Measurements from ENCODE around the gene CELF4. TPM values are rescaled to one million over a fixed set of nuclear protein-coding genes. Genes with fewer than 3 reads are reported as not detected.

Gene CELF4
- total and polyA plus RNA-seq, 2 of the 4 experiments (the other 2 are of a cell fraction) = not detected

- dilution Hi-C loops (cut with HindIII; ENCODE audit: low sequenced_read_pairs, unreplicated experiment) (no loop called here), in situ Hi-C loops (cut with MboI; ENCODE audit: low sequenced_read_pairs) (no loop called here), intact Hi-C loops (cut with micrococcal nuclease) (no loop called here)
- Histone ChIP-seq H2BK120ac (ENCODE audit: low read depth, low read length) (no peak overlapping the region), H3K4ac (ENCODE audit: low read depth, low read length) (no peak overlapping the region), H4K8ac (ENCODE audit: low read depth in 2 of 2, low read length in 2 of 2) (no peak overlapping the region), H3K4me3 (ENCODE audit: insufficient read depth, low read depth, low read length) (no peak overlapping the region), H3K14ac (replicated peaks; ENCODE audit: low read depth, low read length) (no peak overlapping the region), H3K18ac (ENCODE audit: low read depth, low read length) (no peak overlapping the region), H2AK9ac (replicated peaks; ENCODE audit: low read depth, low read length, poor library complexity) (no peak overlapping the region), H3K4me2 (ENCODE audit: low read depth, low read length) (no peak overlapping the region), H3K36me3 (ENCODE audit: control insufficient read depth, insufficient read depth, low read length) (no peaks in the 10 kb centered on the region), H3K9ac (ENCODE audit: low read depth, low read length) (no peak overlapping the region), H3K23ac (ENCODE audit: low read depth, low read length) (no peak overlapping the region), H3K27me3 (ENCODE audit: control insufficient read depth, insufficient read depth, low read length) (peaks cover 8% of the 10 kb centered on the region), H2BK15ac (ENCODE audit: low read depth, low read length) (no peak overlapping the region), H2BK20ac (ENCODE audit: low read depth, low read length) (no peak overlapping the region), H3K56ac (ENCODE audit: extremely low read depth, insufficient read depth, low read length) (no peak overlapping the region), H2AK5ac (ENCODE audit: low read depth, low read length) (no peak overlapping the region), H4K5ac (ENCODE audit: low read depth, low read length) (no peak overlapping the region), H3K9me1 (ENCODE audit: insufficient read depth, low read length) (no peaks in the 10 kb centered on the region), H3K79me1 (ENCODE audit: low read depth in 1 of 2, low read length in 2 of 2) (no peaks in the 10 kb centered on the region), H3K9me3 (ENCODE audit: control insufficient read depth, insufficient read depth, low read length) (no peaks in the 10 kb centered on the region), H3K4me1 (ENCODE audit: control insufficient read depth, insufficient read depth, low read length) (no peaks in the 10 kb centered on the region), H4K91ac (ENCODE audit: insufficient read depth, low read depth, low read length) (no peak overlapping the region), H2AFZ (replicated peaks; ENCODE audit: low read length, poor library complexity) (no peak overlapping the region), H4K20me1 (ENCODE audit: insufficient read depth, low read length) (no peaks in the 10 kb centered on the region), H2BK5ac (ENCODE audit: low read depth, low read length, poor library complexity, severe bottlenecking) (no peak overlapping the region), H3K27ac (ENCODE audit: insufficient read depth, low read length) (no peak overlapping the region)
- POLR2A ChIA-PET (ENCODE audit: unreplicated experiment) = no interaction called here
- ATAC-seq (ENCODE audit: low read depth) = no peak
- DNase-seq = no peak
- CTCF ChIA-PET = no interaction called here
- no CpG with 5 or more reads among the region's 6 CpGs for WGBS, 2 experiments (ENCODE audit: extremely low coverage in 2 of 2, insufficient read length in 1 of 2)
- TF ChIP-seq BHLHE40 (IDR thresholded peaks at IDR 0.05; ENCODE audit: low read depth, low read length) (no peak), CHD1 (IDR thresholded peaks at IDR 0.05; ENCODE audit: low read depth, low read length) (no peak), MXI1 (IDR thresholded peaks at IDR 0.05; ENCODE audit: borderline replicate concordance, low read depth, low read length) (no peak), POLR2A (IDR thresholded peaks at IDR 0.05; ENCODE audit: low read depth, low read length) (no peak), MAFK (IDR thresholded peaks at IDR 0.05; ENCODE audit: low read depth, low read length) (no peak), FOS (IDR thresholded peaks at IDR 0.05; ENCODE audit: low read depth, low read length) (no peak), NFE2L2 (IDR thresholded peaks at IDR 0.05; ENCODE audit: low read depth, low read length) (no peak), CEBPB (IDR thresholded peaks at IDR 0.05; ENCODE audit: low read depth, low read length) (no peak), RAD21 (IDR thresholded peaks at IDR 0.05; ENCODE audit: low read length) (no peak), MAZ (IDR thresholded peaks at IDR 0.05; ENCODE audit: borderline replicate concordance, low read depth, low read length) (no peak), RCOR1 (IDR thresholded peaks at IDR 0.05; ENCODE audit: insufficient replicate concordance, low read length) (no peak), RFX5 (IDR thresholded peaks at IDR 0.05; ENCODE audit: low read depth, low read length) (no peak), SMC3 (IDR thresholded peaks at IDR 0.05; ENCODE audit: low read depth, low read length) (no peak)
- TF ChIP-seq, protein P1, sequence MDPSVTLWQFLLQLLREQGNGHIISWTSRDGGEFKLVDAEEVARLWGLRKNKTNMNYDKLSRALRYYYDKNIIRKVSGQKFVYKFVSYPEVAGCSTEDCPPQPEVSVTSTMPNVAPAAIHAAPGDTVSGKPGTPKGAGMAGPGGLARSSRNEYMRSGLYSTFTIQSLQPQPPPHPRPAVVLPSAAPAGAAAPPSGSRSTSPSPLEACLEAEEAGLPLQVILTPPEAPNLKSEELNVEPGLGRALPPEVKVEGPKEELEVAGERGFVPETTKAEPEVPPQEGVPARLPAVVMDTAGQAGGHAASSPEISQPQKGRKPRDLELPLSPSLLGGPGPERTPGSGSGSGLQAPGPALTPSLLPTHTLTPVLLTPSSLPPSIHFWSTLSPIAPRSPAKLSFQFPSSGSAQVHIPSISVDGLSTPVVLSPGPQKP (IDR thresholded peaks at IDR 0.05; ENCODE audit: borderline replicate concordance, low read depth, low read length) = no peak
- TF ChIP-seq, protein P2, sequence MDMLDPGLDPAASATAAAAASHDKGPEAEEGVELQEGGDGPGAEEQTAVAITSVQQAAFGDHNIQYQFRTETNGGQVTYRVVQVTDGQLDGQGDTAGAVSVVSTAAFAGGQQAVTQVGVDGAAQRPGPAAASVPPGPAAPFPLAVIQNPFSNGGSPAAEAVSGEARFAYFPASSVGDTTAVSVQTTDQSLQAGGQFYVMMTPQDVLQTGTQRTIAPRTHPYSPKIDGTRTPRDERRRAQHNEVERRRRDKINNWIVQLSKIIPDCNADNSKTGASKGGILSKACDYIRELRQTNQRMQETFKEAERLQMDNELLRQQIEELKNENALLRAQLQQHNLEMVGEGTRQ (IDR thresholded peaks at IDR 0.05; ENCODE audit: low read depth, low read length) = no peak
- TF ChIP-seq, protein P3, sequence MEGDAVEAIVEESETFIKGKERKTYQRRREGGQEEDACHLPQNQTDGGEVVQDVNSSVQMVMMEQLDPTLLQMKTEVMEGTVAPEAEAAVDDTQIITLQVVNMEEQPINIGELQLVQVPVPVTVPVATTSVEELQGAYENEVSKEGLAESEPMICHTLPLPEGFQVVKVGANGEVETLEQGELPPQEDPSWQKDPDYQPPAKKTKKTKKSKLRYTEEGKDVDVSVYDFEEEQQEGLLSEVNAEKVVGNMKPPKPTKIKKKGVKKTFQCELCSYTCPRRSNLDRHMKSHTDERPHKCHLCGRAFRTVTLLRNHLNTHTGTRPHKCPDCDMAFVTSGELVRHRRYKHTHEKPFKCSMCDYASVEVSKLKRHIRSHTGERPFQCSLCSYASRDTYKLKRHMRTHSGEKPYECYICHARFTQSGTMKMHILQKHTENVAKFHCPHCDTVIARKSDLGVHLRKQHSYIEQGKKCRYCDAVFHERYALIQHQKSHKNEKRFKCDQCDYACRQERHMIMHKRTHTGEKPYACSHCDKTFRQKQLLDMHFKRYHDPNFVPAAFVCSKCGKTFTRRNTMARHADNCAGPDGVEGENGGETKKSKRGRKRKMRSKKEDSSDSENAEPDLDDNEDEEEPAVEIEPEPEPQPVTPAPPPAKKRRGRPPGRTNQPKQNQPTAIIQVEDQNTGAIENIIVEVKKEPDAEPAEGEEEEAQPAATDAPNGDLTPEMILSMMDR (conservative IDR thresholded peaks at IDR 0.05; ENCODE audit: low read depth, low read length) = no peak
- no TSS peak for BruUV-seq (replicated peaks)
Measured at GRCh38 chr18:37425222-37425621, 140.4 kb downstream of the CELF4 start.
